GM18505 (cell line): ENCODE data around the gene LRIG3.

Source experiments
- ATAC-seq: cut with Tn5 transposase; IDR thresholded peaks from one replicate; pipeline ENCODE4 v1.9.1; 2021; ENCODE audit not compliant: unreplicated experiment
- POLR2A ChIP-seq: IDR thresholded peaks from 4 replicates; pipeline ENCODE4 v1.6.1; 2011; ENCODE audit warnings: borderline replicate concordance; ENCODE audit not compliant: insufficient read depth, insufficient read length; ENCODE audit errors: extremely low read depth

LRIG3 gene

DNA sequence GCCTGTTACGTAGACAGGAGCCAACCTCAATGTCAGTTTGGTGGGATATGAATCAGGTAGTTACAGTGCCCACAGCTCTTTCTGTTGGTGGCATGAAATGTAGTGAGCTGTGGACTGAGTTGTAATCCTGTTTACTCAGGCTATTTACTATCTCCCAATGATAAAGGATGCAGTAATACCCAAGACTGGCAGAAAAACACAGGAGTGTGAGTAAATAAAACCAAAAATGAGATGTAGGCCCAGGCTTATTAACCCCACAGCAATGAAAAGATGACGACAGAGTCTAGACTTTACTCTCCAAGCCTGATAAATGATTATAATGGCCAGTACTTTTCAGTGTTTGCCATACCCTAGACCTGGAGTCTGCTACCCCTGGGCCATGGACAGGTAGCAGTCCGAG, 22.8 kb upstream of the LRIG3 start:
- no peak for TF ChIP-seq POLR2A
- no peak for ATAC-seq

DNA sequence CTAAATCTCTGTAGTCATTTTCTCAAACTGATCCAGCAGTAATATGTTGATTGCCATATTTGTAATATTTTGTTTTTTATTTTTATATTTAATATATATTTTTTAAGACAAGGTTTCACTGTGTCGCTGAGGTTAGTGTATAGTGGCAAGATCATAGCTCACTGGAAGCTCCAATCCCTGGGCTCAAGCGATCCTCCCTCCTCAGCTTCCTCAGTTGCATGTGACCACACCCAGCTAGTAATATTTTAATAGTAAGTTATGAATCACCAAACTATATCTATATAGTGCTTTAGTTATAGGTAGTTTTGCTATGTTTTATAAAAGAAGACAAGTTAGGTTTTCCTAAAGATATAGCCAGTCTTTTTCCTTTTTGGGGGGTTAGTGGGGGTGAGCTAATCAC, 22.0 kb upstream of the LRIG3 start:
- no peak for TF ChIP-seq POLR2A
- no peak for ATAC-seq

DNA sequence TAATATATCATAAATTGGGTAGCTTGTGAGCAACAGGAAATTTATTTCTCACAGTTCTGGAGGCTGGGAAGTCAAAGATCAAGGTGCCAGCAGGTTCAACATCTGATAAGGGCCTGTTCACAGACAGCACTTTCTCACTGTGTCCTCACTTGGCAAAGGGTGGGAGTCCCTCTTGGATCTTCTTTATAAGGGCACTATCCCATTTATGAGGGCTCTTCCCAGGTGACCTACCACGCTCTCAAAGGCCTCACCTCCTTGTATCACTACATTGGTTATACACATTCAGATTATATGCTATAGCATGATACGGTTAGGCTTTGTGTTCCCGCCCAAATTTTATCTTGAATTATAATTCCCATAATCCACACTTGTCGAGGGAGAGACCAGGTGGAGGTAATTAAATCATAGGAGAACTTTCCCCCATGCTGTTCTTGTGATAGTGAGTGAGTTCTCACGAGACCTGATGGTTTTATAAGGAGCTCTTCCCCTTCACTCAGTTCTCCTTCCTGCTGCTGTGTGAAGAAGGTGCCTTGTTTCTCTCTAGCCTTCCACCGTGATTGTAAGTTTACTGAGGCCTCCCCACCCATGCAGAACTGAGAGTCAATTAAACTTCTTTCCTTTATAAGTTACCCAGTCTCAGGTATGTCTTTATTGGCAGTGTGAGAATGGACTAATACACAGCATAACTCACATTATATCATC, 19.2 kb upstream of the LRIG3 start:
- no peak for ATAC-seq
- no peak for TF ChIP-seq POLR2A

DNA sequence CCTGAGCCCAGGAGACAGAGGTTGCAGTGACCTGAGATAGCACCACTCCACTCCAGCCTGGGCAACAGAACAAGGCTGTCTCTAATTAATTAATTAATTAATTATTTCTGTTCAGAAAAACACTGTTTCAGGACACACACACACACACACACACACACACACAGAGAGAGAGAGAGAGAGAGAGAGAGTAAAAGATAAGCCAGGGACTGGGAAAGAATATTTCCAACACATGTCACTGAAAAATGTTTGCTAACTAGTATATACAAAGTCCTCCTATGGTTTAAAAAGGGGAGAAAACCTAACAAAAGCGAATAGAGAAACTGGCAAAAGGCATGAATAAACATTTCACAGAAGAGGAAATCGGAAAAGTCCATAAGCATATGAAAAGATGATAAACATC, 18.1 kb upstream of the LRIG3 start:
- ATAC-seq, result no peak
- TF ChIP-seq POLR2A, result no peak

DNA sequence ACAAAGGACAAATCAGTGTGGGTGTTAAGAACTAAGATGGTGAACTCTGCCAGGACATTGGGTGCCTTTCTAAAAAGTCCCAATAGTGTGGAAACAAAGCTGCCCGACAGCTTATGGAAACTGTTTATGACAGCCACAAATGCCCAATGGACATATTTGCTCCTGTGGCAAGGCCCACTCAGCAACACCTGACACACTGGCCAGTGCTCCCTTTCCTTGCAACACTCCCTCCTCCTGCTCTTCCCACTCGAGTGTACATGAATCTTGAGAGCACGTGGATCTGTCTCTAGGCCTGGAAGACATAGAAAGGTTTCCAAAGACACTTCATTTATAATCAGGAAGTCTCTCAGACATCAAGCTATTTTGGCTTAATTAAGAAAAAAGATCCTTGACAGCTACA, 14.2 kb upstream of the LRIG3 start:
- no peak for ATAC-seq
- TF ChIP-seq POLR2A, result no peak

DNA sequence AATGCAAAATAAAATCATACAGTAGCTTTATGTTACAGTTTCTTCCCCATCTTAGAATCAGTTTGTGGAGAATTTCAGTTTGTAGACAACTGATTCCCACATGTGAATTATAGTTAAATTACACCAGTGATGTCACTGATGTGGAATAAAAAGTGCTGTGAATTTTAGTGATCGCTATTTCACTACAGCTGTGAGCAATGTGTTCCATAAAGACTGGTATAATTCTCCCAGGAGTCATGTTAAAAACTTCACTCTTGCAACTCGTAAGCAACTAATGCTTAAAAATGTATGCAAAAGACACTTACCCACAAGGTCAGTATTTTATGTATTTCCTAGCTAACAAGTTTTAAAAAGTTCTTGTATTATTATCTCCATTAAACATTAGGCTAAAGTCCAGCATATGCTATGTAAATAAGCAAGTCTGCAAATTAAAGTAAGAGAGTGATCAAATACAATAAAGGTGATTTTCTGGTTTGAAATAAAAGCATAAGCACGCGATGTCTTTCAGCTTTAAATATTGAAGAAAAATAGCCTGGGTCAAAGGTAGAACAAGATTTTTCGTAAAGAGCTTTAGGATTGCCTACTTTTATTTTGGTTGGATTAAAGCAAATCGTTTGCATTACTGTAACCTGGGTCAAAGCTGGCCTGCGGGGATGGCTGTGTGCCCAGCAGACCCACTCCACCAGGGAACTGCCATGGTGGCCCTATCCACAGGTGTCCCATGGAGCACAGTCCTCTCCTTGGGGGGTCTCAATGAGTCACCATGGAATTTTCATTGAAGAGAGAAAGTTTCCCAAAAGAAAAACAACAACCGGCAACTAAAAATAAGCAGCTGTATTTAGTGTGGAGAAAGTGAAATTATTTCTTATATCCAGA, 12.7 kb upstream of the LRIG3 start:
- no peak for ATAC-seq
- no peak for TF ChIP-seq POLR2A

DNA sequence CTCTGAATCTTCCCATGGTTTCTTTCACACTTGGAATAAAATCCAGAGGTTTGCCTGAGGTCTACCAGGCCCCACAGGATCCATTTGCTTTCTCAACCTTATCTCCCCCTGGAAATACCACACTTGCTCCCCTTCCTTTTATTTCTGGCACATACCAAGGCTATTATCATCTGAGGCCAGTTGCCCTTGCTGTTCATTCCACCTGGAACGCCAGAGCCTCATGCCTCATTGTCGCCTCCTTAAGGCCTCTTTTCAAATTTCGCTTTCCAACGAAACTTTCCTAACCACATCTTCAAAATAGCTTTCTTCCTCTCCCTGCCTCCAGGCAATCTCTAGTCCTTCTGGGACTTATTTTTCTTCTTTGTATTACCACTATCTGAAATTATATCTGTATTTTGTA, 11.2 kb upstream of the LRIG3 start:
- ATAC-seq, result no peak
- TF ChIP-seq POLR2A, result no peak

DNA sequence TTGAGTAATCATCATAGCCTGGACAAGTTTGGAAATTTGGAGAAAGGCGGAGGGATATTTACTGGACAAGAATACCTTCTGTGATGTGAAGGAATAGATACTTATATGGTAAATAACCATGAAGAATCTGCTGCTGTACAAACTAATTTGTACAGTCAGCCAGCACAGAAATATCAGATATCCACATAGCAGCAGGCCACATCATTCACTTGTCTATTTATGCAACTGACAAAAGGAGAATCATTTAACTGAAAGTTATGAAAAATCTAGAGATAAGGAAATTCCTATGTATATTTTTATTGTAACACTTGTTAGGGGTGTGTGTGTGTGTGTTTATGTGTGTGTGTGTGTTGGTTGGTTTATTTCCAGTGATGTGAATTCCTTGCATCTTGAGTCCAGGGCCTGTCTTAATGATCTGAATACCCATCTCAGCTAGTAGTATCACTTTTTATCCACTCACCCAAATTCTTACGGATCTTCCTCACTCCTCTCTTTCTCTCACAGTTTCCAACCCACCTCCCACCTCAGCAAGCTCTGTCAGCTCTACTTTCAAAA, 10.5 kb upstream of the LRIG3 start:
- TF ChIP-seq POLR2A, result no peak
- no peak for ATAC-seq

DNA sequence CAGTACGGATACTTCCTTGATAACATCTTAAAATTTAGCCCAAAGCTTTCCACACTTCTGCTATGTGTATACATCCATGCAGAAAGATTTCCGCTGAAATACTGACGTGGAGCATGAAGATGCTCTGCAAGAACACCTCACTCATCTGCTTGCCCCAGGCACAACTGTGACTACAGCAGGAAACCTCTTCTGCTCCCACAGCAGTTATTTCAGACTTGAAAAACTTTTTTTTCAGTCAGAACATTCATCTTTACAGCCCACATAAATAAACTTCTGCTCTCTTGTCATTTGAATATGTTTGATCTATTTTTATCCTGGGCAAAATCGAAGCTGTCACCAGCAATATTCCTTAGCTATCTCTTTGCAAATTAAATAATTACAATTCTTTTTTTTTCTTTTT, 6.8 kb upstream of the LRIG3 start:
- ATAC-seq, result no peak
- TF ChIP-seq POLR2A, result no peak

DNA sequence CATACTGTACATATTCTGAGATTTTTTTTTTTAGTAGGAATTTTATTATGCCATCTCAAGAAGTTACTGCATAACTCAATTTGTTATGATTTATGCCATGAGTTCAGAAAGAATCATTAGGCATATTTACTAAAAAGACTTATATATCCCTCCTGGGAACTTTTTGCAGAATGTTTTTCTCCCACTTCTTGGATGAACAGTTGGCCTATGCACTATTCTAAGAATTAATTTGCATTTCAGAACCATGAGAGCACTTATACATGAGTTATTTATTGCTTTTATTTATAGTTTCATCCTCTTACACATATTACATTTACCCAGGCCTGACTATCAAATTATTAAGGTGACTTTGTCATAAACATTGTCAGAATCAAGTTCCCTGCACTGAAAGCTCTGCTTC, 6.3 kb upstream of the LRIG3 start:
- ATAC-seq, result no peak

DNA sequence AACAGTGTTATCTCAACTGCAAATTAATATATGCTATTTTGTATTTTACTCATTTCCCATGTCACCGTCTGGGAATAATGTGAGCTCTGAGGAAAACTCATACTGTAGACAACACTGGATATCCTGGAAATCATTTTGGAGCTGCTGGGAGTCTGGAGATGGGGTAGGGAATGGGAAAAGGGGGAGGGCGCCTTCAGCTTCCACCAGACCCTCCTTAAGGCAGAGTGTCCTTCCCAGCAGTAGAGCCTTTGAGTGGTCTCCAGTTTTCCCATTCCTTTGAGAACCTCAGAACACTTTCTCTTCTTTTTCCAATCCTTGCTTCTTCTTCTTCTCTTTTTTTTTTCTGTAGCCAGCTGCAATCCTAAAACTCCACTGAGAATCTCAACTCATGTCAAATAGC, 5.4 kb upstream of the LRIG3 start:
- no peak for TF ChIP-seq POLR2A
- no peak for ATAC-seq

More for the DNA sequence above, 6.3 kb upstream of the LRIG3 start:
- TF ChIP-seq POLR2A, result no peak

DNA sequence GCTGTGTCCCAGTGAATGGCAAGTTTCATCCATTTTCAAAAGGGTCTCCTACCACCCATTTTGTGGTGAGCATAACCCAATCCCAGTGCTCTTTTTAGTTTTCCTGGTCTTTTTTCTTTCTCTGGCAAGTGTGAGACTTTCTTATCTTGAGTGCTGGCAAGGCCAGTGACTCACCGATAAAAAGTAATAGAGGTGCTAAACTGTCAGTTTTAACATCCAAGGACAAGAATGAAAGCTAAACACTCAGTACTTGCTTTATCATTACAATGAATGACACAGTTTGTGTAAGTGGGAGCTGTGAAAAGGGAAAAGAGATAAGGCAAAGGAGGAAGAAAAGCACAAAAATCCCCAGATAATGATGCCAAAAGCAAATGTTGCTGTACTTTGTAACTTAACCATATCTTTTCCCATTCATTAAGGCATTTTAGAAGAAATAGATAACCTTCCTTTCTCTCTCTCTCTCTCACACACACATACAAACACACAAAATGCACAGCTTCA, 4.9 kb upstream of the LRIG3 start:
- ATAC-seq, result no peak
- no peak for TF ChIP-seq POLR2A

DNA sequence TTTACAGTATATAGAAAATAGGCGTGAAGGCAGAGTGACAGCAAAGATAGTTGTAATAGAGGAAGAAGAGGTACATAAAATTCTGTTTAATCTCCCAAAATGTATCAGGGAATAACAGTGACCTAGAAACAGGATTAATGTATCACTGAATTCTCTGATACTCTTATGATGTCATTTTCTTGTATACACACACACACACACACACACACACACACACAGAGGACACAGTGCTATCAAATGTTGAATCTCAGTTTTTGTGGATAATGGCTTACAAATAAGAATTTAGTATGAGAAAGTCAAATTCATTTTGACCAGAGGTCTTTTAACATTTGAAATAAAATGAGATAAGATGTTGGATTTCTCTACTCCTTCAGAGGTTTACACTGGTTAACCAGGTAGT, 4.3 kb upstream of the LRIG3 start:
- ATAC-seq, result no peak
- no peak for TF ChIP-seq POLR2A

DNA sequence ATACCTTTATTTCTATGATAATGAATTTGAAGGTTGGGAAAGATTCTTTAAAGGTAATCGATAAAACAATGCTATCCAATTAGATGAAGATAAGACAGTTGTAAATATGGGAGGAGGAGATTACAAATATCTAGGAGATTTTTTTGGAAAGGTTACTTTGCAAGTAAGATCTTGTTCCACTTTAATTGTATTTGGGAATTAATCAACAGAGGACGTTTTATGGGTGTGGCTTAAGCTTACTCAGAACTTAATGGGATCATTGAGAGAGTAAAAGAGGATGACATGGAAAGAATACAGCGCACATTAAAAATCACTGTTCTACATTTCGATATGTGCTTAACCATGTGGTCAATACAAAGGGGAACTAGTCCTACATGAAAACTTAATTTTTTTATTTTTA, 3.5 kb upstream of the LRIG3 start:
- no peak for TF ChIP-seq POLR2A
- no peak for ATAC-seq
